Endothelial cell of umbilical vein (primary cell): Measurements from ENCODE around the gene GATM.
A peak's percentile ranks its signal among the peaks of the same experiment; 100 is the strongest.

ENCODE experiments used
- CTCF ChIP-seq, 2 donors: IDR thresholded peaks; 1 replicate in 1 of 2; 2 replicates in 1 of 2; pipeline ENCODE4 v1.5.1; 2011; ENCODE audit warnings: low read length in 2 of 2, mild to moderate bottlenecking in 2 of 2, moderate library complexity in 2 of 2, control low read depth in 1 of 2, inconsistent platforms in 1 of 2, low read depth in 1 of 2; ENCODE audit not compliant: insufficient read depth in 1 of 2; ENCODE audit errors: extremely low read depth in 1 of 2
- EZH2 ChIP-seq: IDR thresholded peaks from 2 replicates; pipeline ENCODE4 v1.6.1; 2012; ENCODE audit warnings: borderline replicate concordance, low read depth, mild to moderate bottlenecking, moderate library complexity, low read length, inconsistent platforms; ENCODE audit not compliant: severe bottlenecking
- FOS ChIP-seq: IDR thresholded peaks from 2 replicates; pipeline ENCODE4 v1.6.1; 2011; ENCODE audit warnings: mild to moderate bottlenecking, low read length, moderate library complexity, borderline replicate concordance; ENCODE audit not compliant: insufficient read depth
- GATA2 ChIP-seq: IDR thresholded peaks from 2 replicates; pipeline ENCODE4 v1.7.0; 2011; ENCODE audit warnings: low read depth, mild to moderate bottlenecking, moderate library complexity, mixed read lengths, low read length; ENCODE audit not compliant: insufficient read length, insufficient read depth
- JUN ChIP-seq: IDR thresholded peaks from 2 replicates; pipeline ENCODE4 v1.6.1; 2011; ENCODE audit warnings: borderline replicate concordance, low read depth; ENCODE audit not compliant: insufficient read length, insufficient read depth
- MYC ChIP-seq: IDR thresholded peaks from one replicate; pipeline ENCODE4 v1.6.1; 2011; ENCODE audit warnings: mild to moderate bottlenecking, low read depth, low read length
- POLR2A ChIP-seq: IDR thresholded peaks from 2 replicates; pipeline ENCODE4 v1.6.1; 2012; ENCODE audit warnings: low read depth, mild to moderate bottlenecking, control low read depth, low read length

GRCh38 chr15:45377609-45378148, 665 bp downstream of the GATM start:
- TF ChIP-seq CTCF (IDR thresholded peaks at IDR 0.05; ENCODE audit: extremely low read depth in 1 of 2, insufficient read depth in 1 of 2, low read depth in 1 of 2, low read length in 2 of 2) (no peak), JUN (no peak), EZH2 (peak; percentile 81), MYC (no peak), POLR2A (no peak), GATA2 (no peak), FOS (no peak)
